Activated T-cell treated with anti-CD3 and anti-CD28 coated beads for 4 hours (primary cell): Measurements from ENCODE around the gene GTF3C1.
"Not testable (repeated sequence)": the region's sequence is repeated elsewhere in the genome, so short reads cannot be mapped to it uniquely, and the experiment has no call there.

Experiments
- DNase-seq: peaks from one replicate; pipeline ENCODE4 v3.0.0-alpha.2; 2020

Gene GTF3C1

GRCh38 chr16:27549746-27550581, at the start of gene GTF3C1, which contains the start of gene KATNIP:
Gene GTF3C1, minus strand, starts transcription at chr16:27549913. Its CDS starts 23 bp downstream, at chr16:27549890.
Gene KATNIP, plus strand, starts transcription at chr16:27550144. Its CDS starts 27 bp downstream, at chr16:27550171.
- DNase-seq, result peak; percentile 100

- DNase-seq, result no peak
Observed at GRCh38 chr16:27598931-27599565, 49.3 kb upstream of the GTF3C1 start.

GRCh38 chr16:27598220-27598619, 48.5 kb upstream of the GTF3C1 start:
- no peak for DNase-seq

GRCh38 chr16:27597361-27597760, 47.6 kb upstream of the GTF3C1 start:
- DNase-seq, result no peak

- DNase-seq, result no peak
Observed at GRCh38 chr16:27596411-27596810, 46.7 kb upstream of the GTF3C1 start.

- DNase-seq, result no peak
Observed at GRCh38 chr16:27595993-27596392, 46.3 kb upstream of the GTF3C1 start.

GRCh38 chr16:27595475-27595874, 45.8 kb upstream of the GTF3C1 start:
- DNase-seq, result no peak

- no peak for DNase-seq
Observed at GRCh38 chr16:27591837-27592236, 42.1 kb upstream of the GTF3C1 start.

GRCh38 chr16:27588057-27588456, 38.3 kb upstream of the GTF3C1 start:
- DNase-seq, result no peak

- DNase-seq, result no peak
Observed at GRCh38 chr16:27586711-27587110, 37.0 kb upstream of the GTF3C1 start.

GRCh38 chr16:27585200-27585599, 35.5 kb upstream of the GTF3C1 start:
- DNase-seq, result no peak

GRCh38 chr16:27583634-27584033, 33.9 kb upstream of the GTF3C1 start:
- DNase-seq, result no peak

- no peak for DNase-seq
Observed at GRCh38 chr16:27582883-27583282, 33.2 kb upstream of the GTF3C1 start.

GRCh38 chr16:27579087-27579980, 29.6 kb upstream of the GTF3C1 start:
- DNase-seq, result no peak

GRCh38 chr16:27576729-27577128, 27.0 kb upstream of the GTF3C1 start:
- no peak for DNase-seq

- no peak for DNase-seq
Observed at GRCh38 chr16:27572711-27573110, 23.0 kb upstream of the GTF3C1 start.

- no peak for DNase-seq
Observed at GRCh38 chr16:27571433-27572326, 22.0 kb upstream of the GTF3C1 start.

GRCh38 chr16:27570986-27571385, 21.3 kb upstream of the GTF3C1 start:
- DNase-seq, result not testable (repeated sequence)

GRCh38 chr16:27568077-27568476, 18.4 kb upstream of the GTF3C1 start:
- DNase-seq, result no peak

- DNase-seq, result no peak
Observed at GRCh38 chr16:27566417-27566816, 16.7 kb upstream of the GTF3C1 start.

GRCh38 chr16:27564224-27564623, 14.5 kb upstream of the GTF3C1 start:
- DNase-seq, result no peak

- no peak for DNase-seq
Observed at GRCh38 chr16:27561216-27561615, 11.5 kb upstream of the GTF3C1 start.
